ENCODE measurements around the gene AMHR2.

AMHR2 gene

GRCh38 chr12:53467082-53467481, 43.4 kb downstream of the AMHR2 start:
- H3K27ac ChIP-seq = no peak overlapping the region; the same call in 1 of the 2 replicates
- TF ChIP-seq CTCF (IDR thresholded peaks at IDR 0.05) = no peak
- no peak for TF ChIP-seq ZFX (IDR thresholded peaks at IDR 0.05; ENCODE audit: borderline replicate concordance)

- no peak overlapping the region; the same call in 1 of the 2 replicates for H3K27ac ChIP-seq
These were observed 44.2 kb downstream of the AMHR2 start for GRCh38 chr12:53467880-53468279.

GRCh38 chr12:53468282-53468681, 44.6 kb downstream of the AMHR2 start:
- H3K27ac ChIP-seq = no peak overlapping the region; the same call in 1 of the 2 replicates
- TF ChIP-seq CTCF (IDR thresholded peaks at IDR 0.05) (no peak), ZFX (IDR thresholded peaks at IDR 0.05; ENCODE audit: borderline replicate concordance) (no peak)

More at GRCh38 chr12:53467880-53468279, 44.2 kb downstream of the AMHR2 start:
- TF ChIP-seq CTCF (IDR thresholded peaks at IDR 0.05) (no peak), ZFX (IDR thresholded peaks at IDR 0.05; ENCODE audit: borderline replicate concordance) (no peak)

GRCh38 chr12:53472056-53472582, 48.5 kb downstream of the AMHR2 start:
- TF ChIP-seq ZFX (IDR thresholded peaks at IDR 0.05; ENCODE audit: borderline replicate concordance) (no peak), CTCF (IDR thresholded peaks at IDR 0.05) (no peak)
- peak overlapping the region; percentile 20 for H3K27ac ChIP-seq

GRCh38 chr12:53474077-53474476, 50.4 kb downstream of the AMHR2 start:
- H3K27ac ChIP-seq = peak overlapping the region; percentile 20; the same call in 1 of the 2 replicates

GRCh38 chr12:53474819-53475218, 51.2 kb downstream of the AMHR2 start:
- TF ChIP-seq ZFX (IDR thresholded peaks at IDR 0.05; ENCODE audit: borderline replicate concordance) = no peak
- no peak for TF ChIP-seq CTCF (IDR thresholded peaks at IDR 0.05)
- peak overlapping the region; percentile 26 for H3K27ac ChIP-seq

More at GRCh38 chr12:53474077-53474476, 50.4 kb downstream of the AMHR2 start:
- TF ChIP-seq CTCF (IDR thresholded peaks at IDR 0.05) (no peak), ZFX (IDR thresholded peaks at IDR 0.05; ENCODE audit: borderline replicate concordance) (no peak)

GRCh38 chr12:53476769-53477209, 53.1 kb downstream of the AMHR2 start:
- no peak for TF ChIP-seq ZFX (IDR thresholded peaks at IDR 0.05; ENCODE audit: borderline replicate concordance)
- peak; percentile 69 for TF ChIP-seq CTCF (IDR thresholded peaks at IDR 0.05)

More at GRCh38 chr12:53476769-53477209, 53.1 kb downstream of the AMHR2 start:
- H3K27ac ChIP-seq = peak overlapping the region; percentile 30; the same call in 1 of the 2 replicates

Measured in 22Rv1 (cell line).